Right renal cortex interstitium (tissue), 3 donors: Measurements from ENCODE around the gene PTMS. TPM values are rescaled to one million over a fixed set of nuclear protein-coding genes. Genes with fewer than 3 reads are reported as not detected.

Experiments used
- DNase-seq, 3 donors: peaks; one replicate each; pipeline ENCODE4 v3.0.0-alpha.2; 2013; ENCODE audit warnings: low read depth in 3 of 3, low spot score in 2 of 3
- polyA plus RNA-seq, 3 donors: library from polyadenylated mRNA; unstranded; fragments of 120-200 nt; gene quantifications; one replicate each; pipeline ENCODE4 v1.2.1, GENCODE V29; 2013; ENCODE audit not compliant: insufficient read length in 3 of 3

PTMS gene
- polyA plus RNA-seq, 3 donors, result 498 to 577 (median 564) TPM

DNA sequence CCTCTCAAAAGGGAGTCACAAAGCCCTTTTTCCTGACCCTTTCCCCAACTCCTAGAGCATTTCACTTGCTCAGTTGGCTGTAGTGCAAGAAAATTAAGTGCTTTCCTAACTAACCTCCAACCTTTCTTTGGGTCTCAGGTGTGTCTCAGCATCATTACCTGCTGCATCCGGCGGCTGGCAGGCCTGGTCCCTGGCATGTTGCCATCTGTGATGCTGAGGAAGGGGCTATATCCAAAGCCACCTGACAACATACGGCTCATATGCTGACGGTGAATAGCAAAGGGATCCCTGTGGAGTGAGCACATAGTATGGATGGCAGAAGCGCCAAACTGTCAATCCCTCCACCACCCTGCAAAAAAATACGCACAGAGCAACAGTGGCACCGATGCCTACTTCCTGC lies 14.4 kb upstream of the PTMS start:
- DNase-seq, result no peak

DNA sequence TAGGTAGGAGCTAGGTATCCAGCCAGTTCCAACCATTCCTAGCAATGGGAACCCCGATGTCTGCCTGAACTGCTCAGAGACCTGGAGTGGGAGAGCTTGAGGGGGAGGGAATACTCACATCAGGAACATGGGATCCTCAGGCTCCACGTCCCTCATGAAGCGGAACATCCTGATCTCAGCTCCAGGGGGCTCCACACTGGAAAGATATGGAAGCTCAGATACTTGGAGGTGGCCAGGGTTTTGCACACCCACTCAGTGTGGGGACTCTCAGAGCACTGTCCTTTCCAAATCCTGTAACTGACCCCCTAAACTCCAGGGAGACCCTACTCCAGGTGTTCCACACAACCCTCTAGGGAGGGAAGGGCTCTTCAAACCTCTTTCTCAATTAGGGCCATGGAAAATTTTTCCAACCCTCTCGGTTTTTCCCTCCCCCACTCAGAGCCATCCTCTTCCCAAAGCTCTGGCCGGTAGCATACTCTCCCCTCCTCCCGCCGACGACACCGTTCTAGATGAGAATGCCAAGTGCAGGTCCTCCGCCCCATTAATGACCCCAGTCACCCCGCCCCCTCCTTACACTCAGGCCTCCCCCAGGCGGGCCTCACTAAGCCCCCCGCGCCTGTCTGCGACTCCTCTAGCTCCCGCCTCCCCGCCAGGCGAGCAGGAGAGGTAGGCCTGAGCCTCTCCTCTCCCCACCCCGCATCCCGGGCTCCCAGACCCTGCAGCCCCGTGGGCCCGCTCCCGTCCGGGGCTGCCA lies 13.8 kb upstream of the PTMS start:
- DNase-seq, result no peak

DNA sequence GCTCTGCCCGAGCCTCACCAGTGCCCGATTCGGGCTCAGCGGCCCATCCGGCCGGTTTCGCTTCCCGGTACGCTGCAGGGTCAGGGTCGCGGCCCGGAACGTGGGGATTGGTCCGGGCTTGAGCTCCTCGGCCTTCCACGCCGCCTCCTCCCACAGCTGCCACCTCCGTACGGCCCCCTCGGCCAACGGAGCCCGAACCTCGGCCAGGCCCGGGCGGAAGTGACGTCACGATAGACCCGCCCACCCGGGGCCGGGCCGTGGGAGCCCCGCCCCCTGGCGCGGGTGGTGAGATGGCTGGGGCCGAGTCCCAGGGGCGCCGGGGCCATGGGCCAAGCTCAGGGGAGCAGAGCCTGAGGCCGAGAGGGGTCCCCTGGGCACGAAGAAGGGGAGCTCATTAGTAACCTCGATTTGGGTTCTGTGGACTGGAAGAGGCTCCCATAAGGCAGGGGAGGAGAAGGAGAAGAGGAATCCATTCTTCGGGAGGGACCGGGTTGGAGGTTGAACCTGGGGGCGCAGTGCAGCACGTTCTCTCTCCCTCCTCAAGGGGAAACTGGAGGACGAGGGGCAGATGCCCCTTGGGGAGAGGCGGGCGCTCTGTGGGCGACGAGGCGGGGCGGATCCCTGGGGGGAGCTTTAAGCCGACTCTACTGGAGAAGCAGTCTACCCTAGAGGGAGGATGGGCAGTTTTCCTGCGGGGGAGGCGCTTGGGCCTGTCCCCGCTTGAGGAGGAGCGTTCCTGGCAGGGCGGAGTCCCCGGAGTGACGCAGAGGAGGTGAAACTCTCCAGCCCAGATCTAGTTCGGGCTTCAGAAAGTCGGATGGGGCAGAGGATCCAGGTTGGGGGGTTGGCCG lies 13.0 kb upstream of the PTMS start, which contains the start of gene MLF2:
MLF2 (minus strand) TSS at position 221 of the 851 bp plus-strand sequence. CDS start 807 bp downstream, outside the sequence.
- DNase-seq, result peak; percentile 95 to 98 (median 97)

DNA sequence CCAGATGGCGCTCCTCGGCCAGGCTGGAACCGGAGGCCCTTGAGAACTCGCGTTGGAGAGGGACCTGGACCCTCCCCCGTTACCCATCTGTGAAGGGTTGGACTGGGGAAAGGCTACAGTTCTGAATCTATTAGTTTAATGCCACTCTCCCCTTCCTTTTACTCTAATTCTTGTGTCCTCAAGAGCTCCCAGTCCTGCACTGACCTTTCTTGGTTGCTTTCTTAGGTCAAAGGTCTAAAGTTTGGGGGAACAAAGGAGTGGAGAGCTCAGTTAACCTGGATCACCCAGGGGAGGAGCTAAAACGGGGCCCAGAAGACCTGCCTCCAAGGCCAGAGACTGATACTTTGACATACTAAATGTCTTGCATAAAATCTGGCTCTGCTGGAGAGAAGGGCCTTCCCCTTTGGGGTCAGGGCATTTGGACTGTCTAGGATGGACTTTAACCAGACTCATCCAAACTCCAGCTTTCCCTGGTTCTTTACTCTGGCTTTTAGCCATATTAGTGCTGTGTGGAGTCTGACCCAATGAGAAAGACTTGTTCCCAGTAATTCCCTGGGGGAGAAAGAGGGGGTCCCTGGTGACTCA lies 12.3 kb upstream of the PTMS start:
- DNase-seq, result no peak

DNA sequence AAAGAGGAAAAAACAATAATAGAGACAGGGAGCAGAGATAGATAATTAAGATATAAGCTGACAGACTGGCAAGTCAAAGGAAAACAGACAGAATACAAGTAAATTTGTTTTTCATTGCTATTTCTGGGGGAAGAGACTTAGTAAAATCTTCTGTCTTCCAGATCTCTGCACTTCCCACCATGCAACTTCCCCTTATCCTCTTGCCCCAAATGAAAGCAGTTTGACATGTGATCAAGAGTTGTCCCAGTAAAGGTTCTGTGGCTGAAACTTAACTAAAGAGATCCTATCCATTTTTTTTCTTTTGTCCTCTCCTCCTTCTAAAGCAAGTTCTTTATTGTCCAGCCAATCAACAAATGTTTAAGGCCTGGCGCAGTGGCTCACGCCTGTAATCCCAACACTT lies 11.8 kb upstream of the PTMS start:
- no peak for DNase-seq

DNA sequence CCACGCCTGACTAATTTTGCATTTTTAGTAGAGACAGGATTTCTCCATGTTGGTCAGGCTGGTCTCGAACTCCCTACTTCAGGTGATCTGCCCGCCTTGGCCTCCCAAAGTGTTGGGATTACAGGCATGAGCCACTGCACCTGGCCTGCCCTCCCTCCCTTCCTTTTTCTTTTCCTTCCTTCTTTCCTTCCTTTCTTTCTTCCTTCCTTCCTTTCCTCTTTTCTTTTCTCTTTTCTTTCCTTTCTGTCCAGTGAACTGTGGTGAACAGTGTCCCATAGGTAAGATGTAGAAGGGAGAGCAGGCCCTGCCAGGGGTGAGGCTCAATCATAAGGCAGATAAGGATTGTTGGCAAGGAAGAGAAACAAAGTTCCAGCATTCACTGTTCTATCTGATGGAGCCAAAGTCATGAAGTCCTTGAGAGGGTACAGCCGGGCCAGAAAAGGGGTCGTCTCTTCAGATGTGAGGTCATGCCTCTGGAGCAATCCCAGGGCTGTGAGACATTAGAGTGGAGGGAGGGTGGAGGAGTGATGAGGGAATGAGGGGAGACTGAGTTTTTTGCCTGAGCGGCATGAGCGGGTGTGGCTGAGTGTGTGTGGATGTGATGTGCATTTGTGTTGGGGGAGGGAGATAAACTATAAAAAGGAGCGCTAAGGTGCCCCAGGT lies 9.0 kb upstream of the PTMS start:
- no peak for DNase-seq

DNA sequence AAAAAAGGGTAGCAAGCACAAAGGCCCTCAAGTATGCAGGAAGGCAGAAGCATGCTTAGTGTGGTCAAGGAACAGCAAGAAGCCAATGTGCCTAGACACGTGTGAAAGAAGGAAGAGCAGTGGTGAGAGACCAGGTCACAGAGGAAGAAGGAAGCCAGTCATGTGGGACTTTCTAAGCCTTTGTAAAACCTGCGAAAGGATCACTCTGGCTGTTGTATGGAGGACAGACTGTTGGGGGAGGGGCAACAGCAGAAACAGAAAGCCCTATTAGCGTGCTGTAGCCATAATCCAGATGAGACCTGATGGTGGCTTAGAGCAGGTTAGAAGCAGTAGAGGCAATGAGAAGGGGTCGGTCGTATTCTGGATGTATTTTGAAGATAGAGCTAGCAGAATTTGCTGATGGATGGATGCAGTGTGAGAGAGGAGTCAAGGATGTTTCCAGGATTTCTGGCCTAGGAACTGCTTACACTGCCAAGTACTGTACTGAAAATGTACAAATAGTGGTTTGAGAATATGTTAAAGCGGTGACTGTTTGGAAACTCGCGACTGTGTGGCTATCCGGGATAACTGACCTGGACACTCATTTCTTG lies 7.6 kb upstream of the PTMS start:
- no peak for DNase-seq

DNA sequence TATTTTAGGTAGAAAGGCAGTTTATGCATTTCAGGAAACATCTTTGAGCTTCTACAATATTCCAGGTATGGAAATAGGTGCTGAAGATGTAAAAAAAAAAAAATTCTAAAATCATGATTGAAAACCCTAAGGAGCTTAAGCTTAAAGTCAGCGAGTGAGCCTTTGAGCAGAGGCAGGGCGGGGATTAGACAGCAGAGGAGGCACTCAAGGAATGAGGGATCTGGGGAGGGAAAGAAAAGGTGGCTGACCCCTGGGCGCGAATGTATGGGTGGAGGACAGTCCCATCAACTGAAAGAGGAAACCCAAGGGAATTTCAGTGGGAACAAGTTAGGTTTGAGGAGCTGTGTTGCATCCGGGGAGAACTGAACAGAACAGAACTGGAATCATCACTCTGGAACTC lies 6.4 kb upstream of the PTMS start:
- no peak for DNase-seq

DNA sequence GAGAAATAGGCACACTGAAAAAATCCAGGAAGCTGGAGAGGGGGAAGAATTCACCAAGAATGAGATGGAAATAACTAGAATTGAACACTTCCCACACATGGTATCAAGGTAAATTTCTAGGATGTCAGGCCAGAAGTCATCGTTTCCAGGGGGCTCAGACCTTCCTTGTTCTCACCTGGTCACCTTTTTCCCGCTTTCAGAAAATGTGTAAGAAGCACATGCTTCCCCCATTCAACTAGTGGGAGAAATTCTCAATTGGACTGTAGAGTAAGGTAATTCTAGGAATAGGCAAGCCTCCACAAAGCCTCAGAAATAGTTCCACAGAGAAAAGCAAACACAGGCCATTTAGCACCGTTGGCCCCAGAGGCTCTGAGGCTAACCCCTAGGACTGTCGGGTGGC lies 2.8 kb upstream of the PTMS start:
- DNase-seq, result no peak

DNA sequence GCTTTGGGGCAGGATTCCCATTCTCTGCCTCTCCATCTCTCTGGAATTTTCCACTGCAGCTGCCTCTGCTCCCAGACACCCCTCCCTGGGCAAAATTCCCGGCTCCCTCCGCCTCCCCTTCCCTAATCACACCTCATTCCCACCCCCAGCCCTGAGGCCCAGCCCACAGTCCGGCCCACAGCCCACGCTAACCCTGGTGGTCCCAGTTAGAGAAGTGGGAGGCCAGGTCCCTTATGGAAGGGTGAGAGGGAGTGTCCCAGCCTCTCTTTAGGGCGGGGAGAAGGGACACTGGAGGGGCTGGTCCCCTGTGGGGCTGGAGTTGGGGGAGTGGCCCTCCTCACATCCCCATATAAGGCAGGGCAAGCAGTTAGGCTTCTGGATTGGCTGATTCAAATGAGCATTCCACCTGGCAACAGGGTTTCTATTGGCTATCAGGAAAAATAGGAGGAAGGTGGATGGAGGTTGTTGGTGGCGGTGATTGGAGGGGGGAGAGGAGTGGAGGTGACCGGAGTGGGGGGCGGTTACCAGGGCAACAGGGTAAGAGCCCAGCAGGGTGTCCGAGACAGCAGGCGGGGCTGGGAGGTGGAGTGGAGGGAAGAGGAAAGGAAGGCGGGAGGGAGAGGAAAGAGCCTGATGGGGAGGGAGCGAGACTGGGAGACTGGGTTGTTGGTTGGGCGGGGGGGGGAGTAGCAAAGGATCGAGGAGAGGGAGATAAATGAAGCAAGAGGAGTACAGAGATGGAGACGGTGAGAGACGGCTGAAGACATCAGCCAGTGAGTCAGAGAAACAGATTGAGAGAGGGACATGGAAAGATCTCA lies 1.9 kb upstream of the PTMS start:
- peak; percentile 93 to 97 (median 96) for DNase-seq

DNA sequence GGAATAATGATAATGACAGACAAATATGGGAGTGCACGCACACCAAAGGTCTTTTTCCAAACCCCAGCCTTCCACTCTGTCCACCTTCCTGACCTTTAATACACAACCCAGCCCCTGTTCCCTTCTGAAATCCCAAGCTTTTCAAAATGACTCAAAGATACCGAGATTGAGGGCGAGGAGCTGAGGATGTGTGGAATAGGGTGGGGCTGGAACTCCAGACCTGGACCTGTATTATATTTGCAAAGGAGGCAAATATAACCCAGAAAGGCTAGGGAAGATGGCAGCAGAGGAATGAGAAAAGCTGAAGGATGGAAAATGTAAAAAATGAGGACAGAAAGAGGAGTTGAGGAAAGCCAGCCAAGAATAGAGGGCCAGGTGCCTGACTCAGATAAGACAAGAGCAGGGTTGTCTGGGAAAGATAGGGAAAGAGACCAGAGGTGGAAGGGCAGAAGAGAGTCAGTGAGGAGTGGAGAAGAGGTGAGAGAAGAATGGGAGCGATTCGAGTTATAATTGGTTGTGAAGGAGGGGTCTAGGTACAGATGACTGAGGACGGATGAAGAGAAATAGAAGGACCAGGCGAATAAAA lies 1.0 kb upstream of the PTMS start:
- no peak for DNase-seq

DNA sequence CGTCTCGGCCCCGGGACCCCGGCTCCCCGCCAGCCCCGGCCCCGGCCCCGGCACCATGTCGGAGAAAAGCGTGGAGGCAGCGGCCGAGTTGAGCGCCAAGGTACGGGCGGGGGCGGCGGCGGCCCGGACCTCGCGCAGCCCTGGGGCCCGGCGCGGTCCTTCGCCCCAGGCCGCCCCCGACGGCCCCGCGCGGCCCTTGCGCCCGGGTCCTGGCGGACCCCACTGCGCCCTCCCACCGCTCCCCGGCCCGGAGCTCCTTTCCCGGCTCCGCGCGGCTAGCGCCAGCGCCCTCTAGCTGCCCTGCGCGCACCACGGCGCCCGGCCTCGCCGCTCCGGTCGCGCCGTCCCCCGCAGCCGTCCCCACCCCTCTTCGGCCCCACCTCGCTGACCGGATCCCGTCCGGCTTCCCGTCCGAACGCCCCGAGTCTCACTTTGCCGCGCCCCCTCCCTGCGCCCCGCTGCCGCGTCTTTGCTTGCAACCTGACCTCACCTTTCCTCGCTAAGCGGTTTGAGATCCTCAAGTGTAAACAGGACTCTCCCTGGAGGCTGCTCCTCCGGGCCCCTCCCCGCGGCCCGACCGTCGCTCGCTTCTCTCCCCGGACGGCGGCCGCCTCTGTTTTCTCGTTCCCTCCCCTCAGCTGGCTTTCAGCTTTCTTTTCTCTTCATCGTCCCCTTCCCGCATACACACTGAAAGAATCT lies 637 bp downstream of the PTMS start:
- DNase-seq, result no peak

DNA sequence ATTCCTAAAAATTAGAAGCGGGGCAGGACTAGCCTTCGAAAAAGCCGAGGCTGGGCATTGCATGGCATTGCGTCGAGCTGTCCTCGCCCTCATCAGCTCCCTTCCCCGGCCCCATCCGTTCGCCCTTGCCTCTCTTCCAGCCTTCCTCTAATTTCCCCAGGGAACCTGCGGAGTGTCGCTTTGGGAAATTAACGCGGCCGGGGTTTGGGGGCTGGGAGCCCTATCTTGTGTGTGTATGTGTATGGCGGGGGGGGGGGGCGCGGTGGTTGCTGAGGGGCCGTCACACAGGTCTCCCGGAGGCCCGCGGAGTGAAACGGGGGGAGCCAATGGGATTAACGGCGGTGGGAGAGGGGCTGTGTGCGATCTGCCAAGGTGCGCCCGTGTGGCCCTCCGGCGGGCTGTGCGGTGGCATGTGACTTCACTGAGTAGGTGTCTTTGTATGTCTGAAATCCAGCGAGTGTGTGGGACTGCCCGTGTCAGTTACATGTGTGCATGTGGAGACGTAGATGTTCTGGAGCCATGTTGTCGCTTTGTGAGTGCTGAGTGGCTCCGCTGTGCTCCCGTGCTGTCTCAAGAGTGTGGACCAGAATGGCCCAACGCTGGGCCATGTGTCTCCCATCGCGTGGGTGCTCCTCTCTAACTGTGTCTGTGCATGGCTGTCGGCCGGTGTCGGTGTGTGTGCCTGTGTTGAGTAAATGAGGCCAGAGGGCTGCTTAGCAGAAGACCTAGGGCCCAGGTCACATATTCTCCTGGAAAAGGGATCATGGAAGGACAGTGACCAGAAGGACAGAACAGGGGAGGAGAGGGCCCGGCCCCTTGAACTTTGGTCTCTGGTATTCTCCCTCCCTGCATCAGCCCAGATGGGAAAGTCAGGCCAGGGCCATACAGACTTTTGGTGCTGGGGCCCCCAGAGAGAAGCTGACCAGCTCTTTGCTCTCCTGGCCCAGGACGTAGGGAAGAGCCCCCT lies 1.5 kb downstream of the PTMS start:
- DNase-seq, result no peak

DNA sequence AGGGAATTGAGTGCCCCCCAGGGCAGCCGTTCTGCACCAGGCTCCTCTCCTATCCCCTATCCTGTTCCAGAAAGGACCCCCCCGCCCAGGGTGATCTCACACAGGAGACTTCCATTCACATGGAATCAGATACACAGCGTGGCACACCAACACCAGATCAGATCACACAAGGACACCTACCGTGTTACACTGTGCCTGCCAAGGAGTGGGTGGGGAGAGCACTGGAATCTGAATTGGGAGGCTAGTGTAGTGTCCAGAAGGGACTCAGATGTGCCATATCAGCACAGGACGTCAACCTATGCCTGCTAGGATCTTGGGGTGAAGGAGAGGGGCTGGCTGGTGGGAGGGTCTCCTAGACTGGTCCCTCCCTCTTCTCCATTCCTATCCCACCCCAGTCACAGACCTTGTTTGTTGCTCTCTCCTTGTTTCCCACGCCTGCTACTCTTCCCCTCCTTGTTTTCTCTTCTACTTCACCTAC lies 2.3 kb downstream of the PTMS start:
- DNase-seq, result no peak

DNA sequence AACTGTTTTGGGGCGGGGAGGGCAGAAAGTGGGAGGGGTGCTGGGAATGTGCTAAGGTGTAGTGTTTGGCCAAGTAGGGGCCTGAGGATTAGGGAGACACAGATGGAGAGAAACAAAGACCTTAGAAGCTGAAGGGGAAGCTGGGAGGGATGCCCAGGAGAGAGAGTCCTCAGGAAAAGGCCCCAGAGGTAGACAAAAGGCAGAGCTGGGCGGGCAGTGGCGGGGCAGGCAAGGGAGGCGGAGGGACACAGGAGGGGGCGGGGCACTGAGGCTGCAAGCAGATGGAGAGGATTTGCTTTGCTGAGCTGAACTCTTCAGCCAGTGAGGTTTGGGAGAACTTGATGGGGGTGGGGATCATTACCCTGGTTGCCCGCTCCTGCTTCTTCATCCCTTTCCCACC lies 2.8 kb downstream of the PTMS start:
- no peak for DNase-seq

DNA sequence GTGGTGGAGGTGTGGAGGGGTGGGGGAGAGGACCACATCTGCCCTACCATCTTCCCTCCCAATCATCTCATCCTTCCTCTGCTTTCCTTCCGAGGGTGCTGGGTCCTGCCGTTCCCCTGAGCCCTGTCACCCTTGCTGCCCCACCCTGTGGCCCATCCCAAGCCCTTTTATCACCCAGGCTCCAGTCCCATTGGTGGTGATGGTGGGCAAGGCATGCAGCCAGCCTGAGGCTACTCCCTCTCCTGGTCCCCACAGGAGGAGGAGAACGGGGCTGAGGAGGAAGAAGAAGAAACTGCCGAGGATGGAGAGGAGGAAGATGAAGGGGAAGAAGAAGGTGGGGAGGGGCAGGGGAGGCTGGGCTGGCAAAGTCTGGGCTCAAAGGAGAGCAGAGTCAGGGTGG lies 3.5 kb downstream of the PTMS start:
- no peak for DNase-seq

DNA sequence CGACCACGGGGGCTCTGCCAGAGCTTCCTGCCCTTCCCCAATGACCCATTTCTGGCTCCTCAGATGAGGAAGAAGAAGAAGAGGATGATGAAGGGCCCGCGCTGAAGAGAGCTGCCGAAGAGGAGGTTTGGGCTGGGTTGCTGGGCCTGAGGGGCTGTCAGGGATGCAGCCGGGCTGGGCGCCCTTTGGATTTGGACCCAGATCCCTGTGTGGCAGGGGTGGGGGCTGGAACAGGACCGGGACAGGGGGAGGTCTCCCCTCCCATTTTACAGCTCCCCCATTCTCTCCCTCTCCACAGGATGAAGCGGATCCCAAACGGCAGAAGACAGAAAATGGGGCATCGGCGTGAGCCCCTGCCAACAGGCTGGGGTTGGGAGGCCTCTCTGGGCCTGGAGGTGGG lies 3.9 kb downstream of the PTMS start:
- DNase-seq, result no peak

DNA sequence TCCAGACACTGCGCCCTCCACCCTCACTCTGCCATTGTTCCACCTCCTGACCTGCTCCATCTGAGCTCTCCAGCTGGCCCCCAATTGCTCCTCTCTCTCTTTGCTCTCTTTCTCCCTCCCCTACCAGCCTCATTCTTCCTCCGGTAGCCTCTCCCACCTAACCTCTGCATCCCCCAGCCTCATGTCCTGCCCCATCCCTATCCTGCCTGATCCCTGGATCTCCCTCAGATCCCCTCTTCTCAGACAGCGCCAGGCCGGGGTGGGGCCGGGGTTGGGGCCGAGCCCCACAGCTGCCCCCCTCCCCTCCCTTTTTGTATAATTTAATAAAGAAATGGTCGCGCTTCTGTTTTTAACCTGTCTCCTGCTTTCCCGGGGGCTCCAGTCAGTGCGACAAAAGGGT lies 4.4 kb downstream of the PTMS start:
- no peak for DNase-seq
